WTC11 (cell line): ENCODE results near the gene FRYL. TPM values are rescaled to one million over a fixed set of nuclear protein-coding genes. Genes with fewer than 3 reads are reported as not detected.

Experiments
- ATAC-seq: fragments of 200-7000 bp; cut with Tn5 transposase; 2 replicates; pipeline ENCODE4 v1.10.0; 2021; ENCODE audit warnings: mild to moderate bottlenecking, moderate library complexity
- CTCF ChIA-PET: fragments of 300-600 bp; sonication (Branson Sonifier 250); formaldehyde crosslinking; loops from one replicate; lab custom pipeline; 2021; ENCODE audit warnings: antibody characterized with exemption; lab: Charles Lee
- POLR2A ChIA-PET: fragments of 350-600 bp; sonication (Branson Sonifier 250); formaldehyde crosslinking; loops from one replicate; lab custom pipeline; 2021; ENCODE audit warnings: antibody characterized with exemption; lab: Charles Lee
- DNase-seq: peaks from one replicate; pipeline ENCODE4 v3.0.0; 2021; ENCODE audit warnings: low spot score
- H3K27ac Mint-ChIP-seq: 2 replicates; pipeline ENCODE4 v1.8.0; 2021; ENCODE audit warnings: mixed read lengths
- H3K27me3 Mint-ChIP-seq: 2 replicates; pipeline ENCODE4 v1.8.0; 2021; ENCODE audit warnings: low read depth, mild to moderate bottlenecking, moderate library complexity, mixed read lengths
- H3K36me3 Mint-ChIP-seq: 2 replicates; pipeline ENCODE4 v1.8.0; 2021; ENCODE audit warnings: mixed read lengths
- H3K4me1 Mint-ChIP-seq: 2 replicates; pipeline ENCODE4 v1.8.0; 2022; ENCODE audit warnings: mixed read lengths
- H3K4me3 Mint-ChIP-seq: 2 replicates; pipeline ENCODE4 v1.8.0; 2021; ENCODE audit warnings: mild to moderate bottlenecking, moderate library complexity, mixed read lengths
- H3K9me3 Mint-ChIP-seq: 2 replicates; pipeline ENCODE4 v1.8.0; 2021; ENCODE audit warnings: mixed read lengths
- AR ChIP-seq: fragments of 250-450 bp; sonication (Bioruptor Pico); IDR thresholded peaks from 2 replicates; pipeline ENCODE4 v1.9.0; 2021; ENCODE audit warnings: mild to moderate bottlenecking
- CREB1 ChIP-seq: sonication (generic); formaldehyde crosslinking; IDR thresholded peaks from 2 replicates; pipeline ENCODE4 v1.8.0; 2023; ENCODE audit warnings: mild to moderate bottlenecking, missing genetic modification reagents
- CTCF ChIP-seq: fragments of 200-600 bp; IDR thresholded peaks from 2 replicates; pipeline ENCODE4 v1.8.0; 2022; ENCODE audit warnings: antibody characterized with exemption
- E2F4 ChIP-seq: sonication (generic); formaldehyde crosslinking; IDR thresholded peaks from 2 replicates; pipeline ENCODE4 v1.8.1; 2022; ENCODE audit warnings: low read depth, mild to moderate bottlenecking, moderate library complexity, missing genetic modification reagents, borderline replicate concordance
- ETV6 ChIP-seq: sonication (generic); formaldehyde crosslinking; IDR thresholded peaks from 2 replicates; pipeline ENCODE4 v1.8.1; 2022; ENCODE audit warnings: mild to moderate bottlenecking, missing genetic modification reagents
- FOXP1 ChIP-seq: sonication (generic); formaldehyde crosslinking; IDR thresholded peaks from 2 replicates; pipeline ENCODE4 v1.8.0; 2022; ENCODE audit warnings: missing genetic modification reagents, mild to moderate bottlenecking, moderate library complexity, borderline replicate concordance
- GRHL2 ChIP-seq: fragments of 250-450 bp; sonication (Bioruptor Pico); IDR thresholded peaks from 2 replicates; pipeline ENCODE4 v1.8.0; 2022; ENCODE audit warnings: mild to moderate bottlenecking, moderate library complexity; ENCODE audit not compliant: insufficient replicate concordance, severe bottlenecking
- GTF2I ChIP-seq: fragments of 250-450 bp; sonication (Bioruptor Pico); conservative IDR thresholded peaks from 2 replicates; pipeline ENCODE4 v1.4.0; 2021; ENCODE audit warnings: mild to moderate bottlenecking
- JAZF1 ChIP-seq: fragments of 250-450 bp; sonication (Bioruptor Pico); IDR thresholded peaks from 2 replicates; pipeline ENCODE4 v1.9.0; 2021; ENCODE audit warnings: moderate library complexity, mild to moderate bottlenecking, inconsistent platforms
- KAT7 ChIP-seq: sonication (generic); formaldehyde crosslinking; IDR thresholded peaks from 2 replicates; pipeline ENCODE4 v1.8.1; 2023; ENCODE audit warnings: missing genetic modification reagents, mild to moderate bottlenecking, borderline replicate concordance
- NFYB ChIP-seq: sonication (generic); formaldehyde crosslinking; conservative IDR thresholded peaks from 2 replicates; pipeline ENCODE4 v1.8.0; 2022; ENCODE audit warnings: low read depth, missing genetic modification reagents
- USF1 ChIP-seq: sonication (generic); formaldehyde crosslinking; IDR thresholded peaks from 2 replicates; pipeline ENCODE4 v1.8.0; 2022; ENCODE audit warnings: mild to moderate bottlenecking, missing genetic modification reagents
- ZBTB43 ChIP-seq: sonication (generic); formaldehyde crosslinking; IDR thresholded peaks from 2 replicates; pipeline ENCODE4 v1.8.1; 2023; ENCODE audit warnings: mild to moderate bottlenecking, missing genetic modification reagents
- ZNF219 ChIP-seq: sonication (generic); formaldehyde crosslinking; IDR thresholded peaks from 2 replicates; pipeline ENCODE4 v1.8.0; 2023; ENCODE audit warnings: missing genetic modification reagents, mild to moderate bottlenecking, borderline replicate concordance
- ZNF263 ChIP-seq: sonication (generic); formaldehyde crosslinking; IDR thresholded peaks from 2 replicates; pipeline ENCODE4 v1.8.1; 2022; ENCODE audit warnings: low read depth, mild to moderate bottlenecking, moderate library complexity, missing genetic modification reagents
- ZNF396 ChIP-seq: fragments of 250-450 bp; sonication (Bioruptor Pico); IDR thresholded peaks from 2 replicates; pipeline ENCODE4 v1.8.0; 2021; ENCODE audit warnings: mild to moderate bottlenecking, moderate library complexity, borderline replicate concordance
- ZNF512 ChIP-seq: sonication (generic); formaldehyde crosslinking; IDR thresholded peaks from 2 replicates; pipeline ENCODE4 v1.8.1; 2022; ENCODE audit warnings: missing genetic modification reagents, borderline replicate concordance
- ZSCAN18 ChIP-seq: fragments of 250-450 bp; sonication (Bioruptor Pico); IDR thresholded peaks from 2 replicates; pipeline ENCODE4 v2.1.2; 2022; ENCODE audit warnings: mild to moderate bottlenecking, moderate library complexity
- total RNA-seq: library from RNA; stranded (reverse); gene quantifications from 3 replicates; pipeline ENCODE4 v1.2.3, GENCODE V29; 2021

FRYL gene
- total RNA-seq, 1 experiment from 2014 or later, result 38.7 TPM

GRCh38 chr4:48578132-48578968 is 201.7 kb downstream of the FRYL start:
- ChIA-PET POLR2A (interaction anchor here (0.6 kb wide), 2 partner anchors 75 to 921 kb away, joined by 4 to 5 read pairs; no protein-coding TSS in a partner anchor), CTCF (interaction anchor here (0.6 to 3.1 kb wide), 36 partner anchors 10 to 376 kb away, joined by 3 to 23 read pairs (median 4); partner anchors contain the start of genes FRYL and OCIAD2)
- ATAC-seq, result peak; percentile 85

GRCh38 chr4:48575964-48576363 is 204.1 kb downstream of the FRYL start:
- H3K4me1 Mint-ChIP-seq, result no peaks in the 10 kb centered on the region
- CTCF ChIA-PET, result no interaction called here

More at GRCh38 chr4:48578132-48578968, 201.7 kb downstream of the FRYL start:
- DNase-seq, result peak; percentile 47
- H3K27me3 Mint-ChIP-seq, result no peaks in the 10 kb centered on the region
- H3K9me3 Mint-ChIP-seq, result no peaks in the 10 kb centered on the region
- TF ChIP-seq KAT7 (CRISPR knock-in tag) (no peak), CTCF (peak; percentile 80)
- H3K27ac Mint-ChIP-seq, result no peak overlapping the region
- H3K4me3 Mint-ChIP-seq, result no peak overlapping the region
- H3K36me3 Mint-ChIP-seq, result peaks cover 17% of the 10 kb centered on the region
- H3K4me1 Mint-ChIP-seq, result no peaks in the 10 kb centered on the region

More at GRCh38 chr4:48575964-48576363, 204.1 kb downstream of the FRYL start:
- H3K36me3 Mint-ChIP-seq, result peaks cover 17% of the 10 kb centered on the region
- DNase-seq, result no peak
- POLR2A ChIA-PET, result no interaction called here
- no peak for ATAC-seq
- TF ChIP-seq ZNF219 (CRISPR knock-in tag) (no peak), KAT7 (CRISPR knock-in tag) (no peak), ETV6 (CRISPR knock-in tag) (no peak), GRHL2 (CRISPR knock-in tag) (no peak), ZBTB43 (CRISPR knock-in tag) (no peak), GTF2I (no peak), JAZF1 (no peak), ZNF263 (CRISPR knock-in tag) (no peak), ZNF512 (CRISPR knock-in tag) (no peak), E2F4 (CRISPR knock-in tag) (no peak), CREB1 (CRISPR knock-in tag) (no peak), ZSCAN18 (CRISPR knock-in tag) (no peak), ZNF396 (CRISPR knock-in tag) (no peak), NFYB (no peak), USF1 (CRISPR knock-in tag) (no peak), FOXP1 (CRISPR knock-in tag) (no peak), AR (CRISPR knock-in tag) (no peak)
- TF ChIP-seq, all 79 proteins: peak for 0
- Mint-ChIP-seq H3K9me3 (no peaks in the 10 kb centered on the region), H3K27me3 (no peaks in the 10 kb centered on the region), H3K27ac (no peak overlapping the region), H3K4me3 (no peak overlapping the region)
